ENCODE data around the gene ITPRIPL2. TPM values are rescaled to one million over a fixed set of nuclear protein-coding genes. Genes with fewer than 3 reads are reported as not detected.
A peak's percentile ranks its signal among the peaks of the same experiment; 100 is the strongest.

ITPRIPL2 gene
- total and polyA plus RNA-seq, 2 of the 13 experiments (the other 11 are each of a cell fraction or from before 2014, with no cell fraction given), result 5.9 to 12.6 TPM

DNA sequence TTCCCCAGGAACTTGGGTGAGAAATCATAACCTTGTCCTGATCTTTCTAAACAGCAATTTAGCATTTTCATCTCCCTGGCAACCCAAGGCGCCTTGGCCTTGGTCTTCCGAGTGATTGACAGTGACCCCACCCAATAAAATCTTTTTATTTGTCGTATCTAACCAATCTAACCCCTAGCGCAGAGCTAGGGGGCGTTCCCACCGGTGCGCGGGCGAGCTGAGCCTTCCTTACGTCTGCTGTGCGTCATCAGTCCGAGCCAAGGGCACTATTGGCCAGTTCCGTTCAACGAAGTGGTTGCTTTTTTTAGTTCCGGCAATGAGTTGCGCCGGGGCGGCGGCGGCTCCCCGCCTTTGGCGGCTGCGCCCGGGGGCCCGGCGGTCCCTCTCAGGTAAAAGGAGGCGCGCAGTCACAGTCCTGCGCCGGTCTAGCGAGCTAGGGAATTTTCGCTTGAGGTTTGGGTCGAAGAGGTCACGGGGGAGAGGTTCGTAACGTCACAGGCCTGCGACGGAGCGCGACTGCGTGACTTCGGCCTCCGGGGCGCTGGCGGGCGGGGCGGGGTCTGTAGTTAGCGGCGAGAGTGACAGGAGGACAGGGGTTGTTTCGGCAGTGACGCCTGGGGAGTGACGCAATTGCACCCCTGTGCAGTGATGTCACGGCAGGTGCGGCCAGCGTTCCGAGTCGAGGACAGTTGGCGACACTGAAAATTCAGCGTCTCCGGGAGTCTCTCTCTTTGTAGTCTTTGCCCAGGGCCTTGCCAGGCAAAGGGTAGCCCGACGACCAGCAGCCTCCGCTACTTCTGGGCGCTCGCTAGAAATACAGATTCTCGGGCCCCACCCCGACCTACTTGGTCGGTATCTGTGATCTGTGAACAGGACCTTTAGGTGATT lies 46.2 kb upstream of the ITPRIPL2 start, which contains the start of gene COQ7 (continued):
- TF ChIP-seq, protein P1, sequence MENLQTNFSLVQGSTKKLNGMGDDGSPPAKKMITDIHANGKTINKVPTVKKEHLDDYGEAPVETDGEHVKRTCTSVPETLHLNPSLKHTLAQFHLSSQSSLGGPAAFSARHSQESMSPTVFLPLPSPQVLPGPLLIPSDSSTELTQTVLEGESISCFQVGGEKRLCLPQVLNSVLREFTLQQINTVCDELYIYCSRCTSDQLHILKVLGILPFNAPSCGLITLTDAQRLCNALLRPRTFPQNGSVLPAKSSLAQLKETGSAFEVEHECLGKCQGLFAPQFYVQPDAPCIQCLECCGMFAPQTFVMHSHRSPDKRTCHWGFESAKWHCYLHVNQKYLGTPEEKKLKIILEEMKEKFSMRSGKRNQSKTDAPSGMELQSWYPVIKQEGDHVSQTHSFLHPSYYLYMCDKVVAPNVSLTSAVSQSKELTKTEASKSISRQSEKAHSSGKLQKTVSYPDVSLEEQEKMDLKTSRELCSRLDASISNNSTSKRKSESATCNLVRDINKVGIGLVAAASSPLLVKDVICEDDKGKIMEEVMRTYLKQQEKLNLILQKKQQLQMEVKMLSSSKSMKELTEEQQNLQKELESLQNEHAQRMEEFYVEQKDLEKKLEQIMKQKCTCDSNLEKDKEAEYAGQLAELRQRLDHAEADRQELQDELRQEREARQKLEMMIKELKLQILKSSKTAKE (CRISPR knock-in tag; IDR thresholded peaks at IDR 0.05; ENCODE audit: borderline replicate concordance), result no peak
- TF ChIP-seq SUZ12 (IDR thresholded peaks at IDR 0.05; ENCODE audit: low read depth, low read length), result no peak
- peak; percentile 65 for TF ChIP-seq ZNF143 (CRISPR knock-in tag; IDR thresholded peaks at IDR 0.05)
- peak; percentile 86; the same call in 1 of the 2 replicates for TF ChIP-seq MYC (CRISPR knock-in tag; IDR thresholded peaks at IDR 0.05; ENCODE audit: borderline replicate concordance)
- TF ChIP-seq, protein P2, sequence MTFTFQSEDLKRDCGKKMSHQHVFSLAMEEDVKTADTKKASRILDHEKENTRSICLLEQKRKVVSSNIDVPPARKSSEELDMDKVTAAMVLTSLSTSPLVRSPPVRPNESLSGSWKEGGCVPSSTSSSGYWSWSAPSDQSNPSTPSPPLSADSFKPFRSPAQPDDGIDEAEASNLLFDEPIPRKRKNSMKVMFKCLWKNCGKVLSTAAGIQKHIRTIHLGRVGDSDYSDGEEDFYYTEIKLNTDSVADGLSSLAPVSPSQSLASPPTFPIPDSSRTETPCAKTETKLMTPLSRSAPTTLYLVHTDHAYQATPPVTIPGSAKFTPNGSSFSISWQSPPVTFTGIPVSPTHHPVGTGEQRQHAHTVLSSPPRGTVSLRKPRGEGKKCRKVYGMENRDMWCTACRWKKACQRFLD (CRISPR knock-in tag; IDR thresholded peaks at IDR 0.05; ENCODE audit: borderline replicate concordance), result peak; percentile 83; the same call in 1 of the 2 replicates
- no peak for TF ChIP-seq PRPF4 (IDR thresholded peaks at IDR 0.05; ENCODE audit: low read depth, low read length, poor library complexity, severe bottlenecking)
- TF ChIP-seq, protein P3, sequence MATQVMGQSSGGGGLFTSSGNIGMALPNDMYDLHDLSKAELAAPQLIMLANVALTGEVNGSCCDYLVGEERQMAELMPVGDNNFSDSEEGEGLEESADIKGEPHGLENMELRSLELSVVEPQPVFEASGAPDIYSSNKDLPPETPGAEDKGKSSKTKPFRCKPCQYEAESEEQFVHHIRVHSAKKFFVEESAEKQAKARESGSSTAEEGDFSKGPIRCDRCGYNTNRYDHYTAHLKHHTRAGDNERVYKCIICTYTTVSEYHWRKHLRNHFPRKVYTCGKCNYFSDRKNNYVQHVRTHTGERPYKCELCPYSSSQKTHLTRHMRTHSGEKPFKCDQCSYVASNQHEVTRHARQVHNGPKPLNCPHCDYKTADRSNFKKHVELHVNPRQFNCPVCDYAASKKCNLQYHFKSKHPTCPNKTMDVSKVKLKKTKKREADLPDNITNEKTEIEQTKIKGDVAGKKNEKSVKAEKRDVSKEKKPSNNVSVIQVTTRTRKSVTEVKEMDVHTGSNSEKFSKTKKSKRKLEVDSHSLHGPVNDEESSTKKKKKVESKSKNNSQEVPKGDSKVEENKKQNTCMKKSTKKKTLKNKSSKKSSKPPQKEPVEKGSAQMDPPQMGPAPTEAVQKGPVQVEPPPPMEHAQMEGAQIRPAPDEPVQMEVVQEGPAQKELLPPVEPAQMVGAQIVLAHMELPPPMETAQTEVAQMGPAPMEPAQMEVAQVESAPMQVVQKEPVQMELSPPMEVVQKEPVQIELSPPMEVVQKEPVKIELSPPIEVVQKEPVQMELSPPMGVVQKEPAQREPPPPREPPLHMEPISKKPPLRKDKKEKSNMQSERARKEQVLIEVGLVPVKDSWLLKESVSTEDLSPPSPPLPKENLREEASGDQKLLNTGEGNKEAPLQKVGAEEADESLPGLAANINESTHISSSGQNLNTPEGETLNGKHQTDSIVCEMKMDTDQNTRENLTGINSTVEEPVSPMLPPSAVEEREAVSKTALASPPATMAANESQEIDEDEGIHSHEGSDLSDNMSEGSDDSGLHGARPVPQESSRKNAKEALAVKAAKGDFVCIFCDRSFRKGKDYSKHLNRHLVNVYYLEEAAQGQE (IDR thresholded peaks at IDR 0.05; ENCODE audit: borderline replicate concordance in 1 of 2, low read depth in 1 of 2, low read length in 2 of 2), result no peak; a peak in 1 of 4 replicates
- no peak; the same call in 1 of the 2 replicates for TF ChIP-seq HHEX (CRISPR knock-in tag; IDR thresholded peaks at IDR 0.05)
- no peak; the same call in 1 of the 2 replicates for TF ChIP-seq ZNF317 (CRISPR knock-in tag; IDR thresholded peaks at IDR 0.05)
- peak; percentile 57 for TF ChIP-seq TAF1 (CRISPR knock-in tag; IDR thresholded peaks at IDR 0.05)
- TF ChIP-seq SNAPC2 (CRISPR knock-in tag; IDR thresholded peaks at IDR 0.05), result peak; percentile 95; the same call in 1 of the 2 replicates
- TF ChIP-seq, protein P4, sequence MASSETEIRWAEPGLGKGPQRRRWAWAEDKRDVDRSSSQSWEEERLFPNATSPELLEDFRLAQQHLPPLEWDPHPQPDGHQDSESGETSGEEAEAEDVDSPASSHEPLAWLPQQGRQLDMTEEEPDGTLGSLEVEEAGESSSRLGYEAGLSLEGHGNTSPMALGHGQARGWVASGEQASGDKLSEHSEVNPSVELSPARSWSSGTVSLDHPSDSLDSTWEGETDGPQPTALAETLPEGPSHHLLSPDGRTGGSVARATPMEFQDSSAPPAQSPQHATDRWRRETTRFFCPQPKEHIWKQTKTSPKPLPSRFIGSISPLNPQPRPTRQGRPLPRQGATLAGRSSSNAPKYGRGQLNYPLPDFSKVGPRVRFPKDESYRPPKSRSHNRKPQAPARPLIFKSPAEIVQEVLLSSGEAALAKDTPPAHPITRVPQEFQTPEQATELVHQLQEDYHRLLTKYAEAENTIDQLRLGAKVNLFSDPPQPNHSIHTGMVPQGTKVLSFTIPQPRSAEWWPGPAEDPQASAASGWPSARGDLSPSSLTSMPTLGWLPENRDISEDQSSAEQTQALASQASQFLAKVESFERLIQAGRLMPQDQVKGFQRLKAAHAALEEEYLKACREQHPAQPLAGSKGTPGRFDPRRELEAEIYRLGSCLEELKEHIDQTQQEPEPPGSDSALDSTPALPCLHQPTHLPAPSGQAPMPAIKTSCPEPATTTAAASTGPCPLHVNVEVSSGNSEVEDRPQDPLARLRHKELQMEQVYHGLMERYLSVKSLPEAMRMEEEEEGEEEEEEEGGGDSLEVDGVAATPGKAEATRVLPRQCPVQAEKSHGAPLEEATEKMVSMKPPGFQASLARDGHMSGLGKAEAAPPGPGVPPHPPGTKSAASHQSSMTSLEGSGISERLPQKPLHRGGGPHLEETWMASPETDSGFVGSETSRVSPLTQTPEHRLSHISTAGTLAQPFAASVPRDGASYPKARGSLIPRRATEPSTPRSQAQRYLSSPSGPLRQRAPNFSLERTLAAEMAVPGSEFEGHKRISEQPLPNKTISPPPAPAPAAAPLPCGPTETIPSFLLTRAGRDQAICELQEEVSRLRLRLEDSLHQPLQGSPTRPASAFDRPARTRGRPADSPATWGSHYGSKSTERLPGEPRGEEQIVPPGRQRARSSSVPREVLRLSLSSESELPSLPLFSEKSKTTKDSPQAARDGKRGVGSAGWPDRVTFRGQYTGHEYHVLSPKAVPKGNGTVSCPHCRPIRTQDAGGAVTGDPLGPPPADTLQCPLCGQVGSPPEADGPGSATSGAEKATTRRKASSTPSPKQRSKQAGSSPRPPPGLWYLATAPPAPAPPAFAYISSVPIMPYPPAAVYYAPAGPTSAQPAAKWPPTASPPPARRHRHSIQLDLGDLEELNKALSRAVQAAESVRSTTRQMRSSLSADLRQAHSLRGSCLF (CRISPR knock-in tag; IDR thresholded peaks at IDR 0.05; ENCODE audit: borderline replicate concordance), result no peak
- peak; percentile 63 for TF ChIP-seq HCFC1 (IDR thresholded peaks at IDR 0.05; ENCODE audit: low read depth, low read length)
- TF ChIP-seq, protein P5, sequence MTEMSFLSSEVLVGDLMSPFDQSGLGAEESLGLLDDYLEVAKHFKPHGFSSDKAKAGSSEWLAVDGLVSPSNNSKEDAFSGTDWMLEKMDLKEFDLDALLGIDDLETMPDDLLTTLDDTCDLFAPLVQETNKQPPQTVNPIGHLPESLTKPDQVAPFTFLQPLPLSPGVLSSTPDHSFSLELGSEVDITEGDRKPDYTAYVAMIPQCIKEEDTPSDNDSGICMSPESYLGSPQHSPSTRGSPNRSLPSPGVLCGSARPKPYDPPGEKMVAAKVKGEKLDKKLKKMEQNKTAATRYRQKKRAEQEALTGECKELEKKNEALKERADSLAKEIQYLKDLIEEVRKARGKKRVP (CRISPR knock-in tag; IDR thresholded peaks at IDR 0.05), result peak; percentile 26 to 95; a peak in 2 of 4 replicates

Measured in HepG2 (cell line).